ENCODE data around the gene GRK4.
A peak's percentile ranks its signal among the peaks of the same experiment; 100 is the strongest.

The GRK4 gene

DNA sequence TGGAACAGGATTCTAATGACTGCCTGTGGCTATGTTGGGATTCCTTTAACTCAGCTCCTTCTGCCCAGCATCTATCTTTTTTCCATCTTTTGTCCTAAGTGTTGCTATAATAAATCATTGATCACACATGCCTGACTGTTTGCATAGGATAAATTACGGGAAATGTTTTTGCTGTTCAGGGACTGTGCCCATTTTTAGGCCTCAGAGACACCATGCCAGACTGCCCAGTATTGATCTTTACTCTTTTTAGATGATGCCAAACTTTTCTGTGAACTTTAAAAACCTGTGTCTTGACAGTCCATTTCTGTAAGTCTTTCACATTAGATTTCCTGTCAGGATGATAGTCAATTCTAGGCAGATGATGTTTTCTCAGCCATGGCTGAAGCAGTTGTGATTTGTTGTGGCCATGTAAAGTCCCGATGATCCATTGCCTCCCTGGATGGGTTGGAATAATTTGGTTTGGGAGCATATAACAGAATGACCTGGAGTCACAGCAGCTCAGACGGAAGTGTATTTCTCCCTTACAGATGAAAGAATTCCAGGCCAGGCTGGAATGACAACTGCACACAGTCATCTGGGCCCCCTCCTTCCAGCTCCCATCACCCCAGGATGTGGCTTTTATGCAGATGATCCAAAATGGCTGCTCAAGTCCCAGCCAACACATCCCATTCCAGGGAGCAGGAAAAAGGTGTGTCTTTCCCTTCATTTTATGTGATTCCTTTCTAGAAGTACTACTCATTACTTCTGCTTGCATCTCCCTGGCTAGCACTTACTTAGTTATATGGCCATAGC is 107.5 kb downstream of the GRK4 start:
- peak; percentile 20 for DNase-seq (ENCODE audit: low read depth, low spot score)

DNA sequence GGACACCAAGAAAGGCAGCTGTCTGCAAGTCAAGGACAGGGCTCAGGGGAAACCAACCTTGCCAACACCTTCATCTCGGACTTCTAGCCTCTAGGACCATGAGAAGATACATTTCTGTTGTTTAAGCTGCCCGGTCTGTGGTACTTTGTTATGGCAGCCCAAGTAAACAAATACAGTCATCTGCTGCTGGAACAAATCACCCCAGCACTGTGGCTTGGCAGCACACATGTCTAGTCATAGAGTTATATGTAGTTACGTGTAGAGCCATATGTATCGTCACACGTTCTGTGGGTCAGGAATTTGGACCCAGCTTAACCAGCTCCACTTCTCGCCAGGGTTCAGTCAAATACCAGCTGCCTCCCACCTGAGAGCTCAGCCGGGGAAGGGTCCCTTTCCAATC is 108.4 kb downstream of the GRK4 start:
- DNase-seq (ENCODE audit: low read depth, low spot score) = no peak

DNA sequence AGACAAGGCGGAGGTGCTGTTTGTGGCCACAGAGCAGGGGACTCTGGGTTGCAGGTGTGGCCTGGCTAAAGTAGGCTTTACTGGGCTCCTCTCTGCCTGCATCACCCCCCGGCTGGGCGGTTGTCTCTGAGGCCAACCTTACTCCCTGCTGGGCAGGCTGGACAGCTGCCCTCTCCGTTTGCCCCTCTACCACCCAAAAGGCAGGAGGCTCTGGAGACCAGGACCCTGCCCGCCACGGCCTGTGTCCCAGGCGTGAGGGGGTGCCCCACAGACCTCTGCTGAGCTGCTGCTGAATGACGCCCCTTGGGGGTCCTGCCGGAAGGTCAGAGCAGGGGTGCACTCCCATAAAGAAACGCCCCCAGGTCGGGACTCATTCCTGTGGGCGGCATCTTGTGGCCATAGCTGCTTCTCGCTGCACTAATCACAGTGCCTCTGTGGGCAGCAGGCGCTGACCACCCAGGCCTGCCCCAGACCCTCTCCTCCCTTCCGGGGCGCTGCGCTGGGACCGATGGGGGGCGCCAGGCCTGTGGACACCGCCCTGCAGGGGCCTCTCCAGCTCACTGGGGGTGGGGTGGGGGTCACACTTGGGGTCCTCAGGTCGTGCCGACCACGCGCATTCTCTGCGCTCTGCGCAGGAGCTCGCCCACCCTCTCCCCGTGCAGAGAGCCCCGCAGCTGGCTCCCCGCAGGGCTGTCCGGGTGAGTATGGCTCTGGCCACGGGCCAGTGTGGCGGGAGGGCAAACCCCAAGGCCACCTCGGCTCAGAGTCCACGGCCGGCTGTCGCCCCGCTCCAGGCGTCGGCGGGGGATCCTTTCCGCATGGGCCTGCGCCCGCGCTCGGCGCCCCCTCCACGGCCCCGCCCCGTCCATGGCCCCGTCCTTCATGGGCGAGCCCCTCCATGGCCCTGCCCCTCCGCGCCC is 110.0 kb downstream of the GRK4 start:
- peak; percentile 37 for DNase-seq (ENCODE audit: low read depth, low spot score)

DNA sequence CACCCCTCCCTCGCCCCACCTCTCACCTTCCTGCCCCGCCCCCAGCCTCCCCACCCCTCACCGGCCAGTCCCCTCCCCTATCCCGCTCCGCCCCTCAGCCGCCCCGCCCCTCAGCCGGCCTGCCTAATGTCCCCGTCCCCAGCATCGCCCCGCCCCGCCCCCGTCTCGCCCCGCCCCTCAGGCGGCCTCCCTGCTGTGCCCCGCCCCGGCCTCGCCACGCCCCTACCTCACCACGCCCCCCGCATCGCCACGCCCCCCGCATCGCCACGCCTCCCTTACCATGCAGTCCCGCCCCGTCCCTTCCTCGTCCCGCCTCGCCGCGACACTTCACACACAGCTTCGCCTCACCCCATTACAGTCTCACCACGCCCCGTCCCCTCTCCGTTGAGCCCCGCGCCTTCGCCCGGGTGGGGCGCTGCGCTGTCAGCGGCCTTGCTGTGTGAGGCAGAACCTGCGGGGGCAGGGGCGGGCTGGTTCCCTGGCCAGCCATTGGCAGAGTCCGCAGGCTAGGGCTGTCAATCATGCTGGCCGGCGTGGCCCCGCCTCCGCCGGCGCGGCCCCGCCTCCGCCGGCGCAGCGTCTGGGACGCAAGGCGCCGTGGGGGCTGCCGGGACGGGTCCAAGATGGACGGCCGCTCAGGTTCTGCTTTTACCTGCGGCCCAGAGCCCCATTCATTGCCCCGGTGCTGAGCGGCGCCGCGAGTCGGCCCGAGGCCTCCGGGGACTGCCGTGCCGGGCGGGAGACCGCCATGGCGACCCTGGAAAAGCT is 110.9 kb downstream of the GRK4 start, which contains the start of the genes HTT and HTT-AS:
TSS of gene HTT (plus strand) at position 604 of the 768 bp plus-strand sequence. CDS start at position 749, 145 bp downstream.
TSS of gene HTT-AS (minus strand) at position 461 of the 768 bp plus-strand sequence.
- peak; percentile 99 for DNase-seq (ENCODE audit: low read depth, low spot score)

DNA sequence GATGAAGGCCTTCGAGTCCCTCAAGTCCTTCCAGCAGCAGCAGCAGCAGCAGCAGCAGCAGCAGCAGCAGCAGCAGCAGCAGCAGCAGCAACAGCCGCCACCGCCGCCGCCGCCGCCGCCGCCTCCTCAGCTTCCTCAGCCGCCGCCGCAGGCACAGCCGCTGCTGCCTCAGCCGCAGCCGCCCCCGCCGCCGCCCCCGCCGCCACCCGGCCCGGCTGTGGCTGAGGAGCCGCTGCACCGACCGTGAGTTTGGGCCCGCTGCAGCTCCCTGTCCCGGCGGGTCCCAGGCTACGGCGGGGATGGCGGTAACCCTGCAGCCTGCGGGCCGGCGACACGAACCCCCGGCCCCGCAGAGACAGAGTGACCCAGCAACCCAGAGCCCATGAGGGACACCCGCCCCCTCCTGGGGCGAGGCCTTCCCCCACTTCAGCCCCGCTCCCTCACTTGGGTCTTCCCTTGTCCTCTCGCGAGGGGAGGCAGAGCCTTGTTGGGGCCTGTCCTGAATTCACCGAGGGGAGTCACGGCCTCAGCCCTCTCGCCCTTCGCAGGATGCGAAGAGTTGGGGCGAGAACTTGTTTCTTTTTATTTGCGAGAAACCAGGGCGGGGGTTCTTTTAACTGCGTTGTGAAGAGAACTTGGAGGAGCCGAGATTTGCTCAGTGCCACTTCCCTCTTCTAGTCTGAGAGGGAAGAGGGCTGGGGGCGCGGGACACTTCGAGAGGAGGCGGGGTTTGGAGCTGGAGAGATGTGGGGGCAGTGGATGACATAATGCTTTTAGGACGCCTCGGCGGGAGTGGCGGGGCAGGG is 111.7 kb downstream of the GRK4 start:
- DNase-seq (ENCODE audit: low read depth, low spot score) = peak; percentile 83

DNA sequence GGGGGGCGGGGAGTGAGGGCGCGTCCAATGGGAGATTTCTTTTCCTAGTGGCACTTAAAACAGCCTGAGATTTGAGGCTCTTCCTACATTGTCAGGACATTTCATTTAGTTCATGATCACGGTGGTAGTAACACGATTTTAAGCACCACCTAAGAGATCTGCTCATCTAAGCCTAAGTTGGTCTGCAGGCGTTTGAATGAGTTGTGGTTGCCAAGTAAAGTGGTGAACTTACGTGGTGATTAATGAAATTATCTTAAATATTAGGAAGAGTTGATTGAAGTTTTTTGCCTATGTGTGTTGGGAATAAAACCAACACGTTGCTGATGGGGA is 112.2 kb downstream of the GRK4 start:
- DNase-seq (ENCODE audit: low read depth, low spot score) = no peak

DNA sequence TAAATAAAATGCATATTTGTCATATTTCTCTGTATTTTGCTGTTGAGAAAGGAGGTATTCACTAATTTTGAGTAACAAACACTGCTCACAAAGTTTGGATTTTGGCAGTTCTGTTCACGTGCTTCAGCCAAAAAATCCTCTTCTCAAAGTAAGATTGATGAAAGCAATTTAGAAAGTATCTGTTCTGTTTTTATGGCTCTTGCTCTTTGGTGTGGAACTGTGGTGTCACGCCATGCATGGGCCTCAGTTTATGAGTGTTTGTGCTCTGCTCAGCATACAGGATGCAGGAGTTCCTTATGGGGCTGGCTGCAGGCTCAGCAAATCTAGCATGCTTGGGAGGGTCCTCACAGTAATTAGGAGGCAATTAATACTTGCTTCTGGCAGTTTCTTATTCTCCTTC is 114.4 kb downstream of the GRK4 start:
- DNase-seq (ENCODE audit: low read depth, low spot score) = no peak

DNA sequence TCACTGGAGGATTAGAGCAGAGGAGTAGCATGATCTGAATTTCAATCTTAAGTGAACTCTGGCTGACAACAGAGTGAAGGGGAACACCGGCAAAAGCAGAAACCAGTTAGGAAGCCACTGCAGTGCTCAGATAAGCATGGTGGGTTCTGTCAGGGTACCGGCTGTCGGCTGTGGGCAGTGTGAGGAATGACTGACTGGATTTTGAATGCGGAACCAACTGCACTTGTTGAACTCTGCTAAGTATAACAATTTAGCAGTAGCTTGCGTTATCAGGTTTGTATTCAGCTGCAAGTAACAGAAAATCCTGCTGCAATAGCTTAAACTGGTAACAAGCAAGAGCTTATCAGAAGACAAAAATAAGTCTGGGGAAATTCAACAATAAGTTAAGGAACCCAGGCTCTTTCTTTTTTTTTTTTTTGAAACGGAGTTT is 116.3 kb downstream of the GRK4 start:
- DNase-seq (ENCODE audit: low read depth, low spot score) = no peak

DNA sequence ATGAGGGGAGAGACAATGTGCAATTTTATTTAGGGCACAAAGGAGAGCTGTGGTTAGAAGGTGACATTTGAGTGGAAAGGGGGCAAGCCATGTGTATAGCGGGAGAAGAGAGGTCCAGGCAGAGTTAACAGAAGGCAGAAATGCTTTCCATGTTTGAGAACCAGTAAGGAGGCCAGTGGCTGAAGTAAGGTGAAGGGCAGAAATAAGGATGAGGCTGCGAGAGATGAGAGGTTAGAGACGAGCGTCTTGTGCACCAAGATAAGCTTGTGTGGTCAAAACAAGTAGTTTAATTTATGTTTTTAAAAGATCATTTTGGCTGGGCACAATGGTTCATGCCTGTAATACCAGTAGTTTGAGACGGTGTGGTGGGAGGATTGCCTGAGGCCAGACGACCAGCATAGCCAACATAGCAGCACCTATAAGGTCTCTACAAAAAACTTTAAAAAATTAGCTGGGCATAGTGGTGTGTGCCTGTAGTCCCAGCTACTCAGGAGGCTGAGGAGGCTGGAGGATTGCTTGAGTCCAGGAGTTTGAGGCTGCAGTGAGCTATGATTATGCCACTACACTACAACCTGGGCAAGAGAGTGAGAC is 119.6 kb downstream of the GRK4 start:
- DNase-seq (ENCODE audit: low read depth, low spot score) = no peak

DNA sequence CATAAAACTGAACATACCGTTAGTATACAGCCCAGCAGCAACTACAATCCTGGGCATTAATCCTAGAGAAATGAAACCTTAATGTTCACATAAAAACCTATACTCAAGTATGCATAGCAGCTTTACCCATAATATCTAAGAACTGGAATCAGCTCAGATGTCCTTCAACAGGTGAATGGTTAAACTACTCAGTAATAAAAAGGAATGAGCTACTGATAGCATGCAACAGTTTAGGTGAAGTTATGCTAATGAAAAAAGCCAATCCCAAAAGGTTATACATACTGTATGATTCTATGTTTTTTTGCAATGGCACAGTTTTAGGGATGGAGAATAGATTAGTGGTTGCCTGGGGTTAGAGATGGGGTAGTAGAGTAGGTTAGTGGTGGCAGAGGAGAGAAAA is 120.4 kb downstream of the GRK4 start:
- DNase-seq (ENCODE audit: low read depth, low spot score) = no peak

DNA sequence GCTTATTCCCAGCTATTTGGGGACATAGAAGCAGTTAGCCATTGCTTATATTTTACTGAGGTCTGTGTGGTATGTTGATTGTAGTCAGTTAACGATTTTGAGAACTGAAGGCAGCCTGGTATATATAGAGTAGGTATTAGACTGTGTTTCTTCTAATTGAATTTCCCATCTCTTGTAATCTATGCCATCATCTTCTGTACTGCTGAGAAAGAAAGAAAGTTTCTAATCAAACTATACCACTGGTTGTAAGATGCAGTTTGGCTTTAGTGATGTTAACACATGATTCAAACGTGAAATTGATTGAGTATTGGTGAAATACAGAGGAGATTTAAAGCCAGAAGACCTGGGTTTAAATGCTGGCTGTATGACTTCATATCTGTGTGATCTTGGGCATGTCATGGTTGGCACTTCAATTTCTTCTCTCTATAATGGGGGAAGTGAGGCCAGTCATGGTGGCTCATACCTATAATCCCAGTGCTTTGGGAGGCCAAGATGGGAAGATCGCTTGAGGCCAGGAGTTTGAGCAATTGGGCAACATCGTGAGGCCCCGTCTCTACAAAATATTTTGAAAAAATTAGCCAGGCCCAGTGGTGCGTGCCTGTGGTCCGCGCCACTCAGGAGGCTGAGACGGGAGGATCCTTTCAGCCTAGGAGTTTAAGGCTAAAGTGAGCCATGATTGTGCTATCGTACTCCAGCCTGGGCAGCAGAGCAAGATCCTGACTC is 122.7 kb downstream of the GRK4 start:
- no peak for DNase-seq (ENCODE audit: low read depth, low spot score)

DNA sequence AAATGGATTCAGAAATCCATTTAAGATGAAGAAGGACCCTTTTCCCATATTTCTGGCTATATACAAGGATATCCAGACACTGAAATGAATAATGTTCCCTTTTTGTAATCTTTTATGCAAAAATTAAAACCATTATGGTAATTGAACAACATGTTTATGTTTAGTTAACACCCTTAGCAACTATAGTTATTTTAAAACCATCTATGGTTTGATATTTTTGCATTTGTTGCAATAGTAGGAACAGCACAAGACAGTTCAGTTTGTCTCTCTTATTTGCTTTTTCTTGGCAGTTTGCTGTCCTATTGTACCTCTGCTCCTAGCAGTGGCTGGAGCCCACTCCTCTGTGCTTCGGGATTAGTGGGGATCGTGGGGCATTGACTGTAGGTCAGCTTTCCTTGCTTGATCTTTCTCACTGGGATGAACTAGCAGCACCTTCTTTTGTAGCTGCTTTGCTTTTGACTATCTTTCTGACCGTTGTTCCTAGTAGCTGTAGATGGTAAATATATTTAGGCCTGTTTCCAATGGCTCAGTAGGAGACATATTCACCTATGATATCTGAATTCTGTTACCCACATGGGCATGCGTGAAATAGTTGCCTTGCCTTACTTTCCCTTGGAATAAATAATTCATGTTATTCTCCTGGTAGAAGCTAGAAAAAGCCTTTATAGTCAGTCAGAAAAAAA is 123.9 kb downstream of the GRK4 start:
- no peak for DNase-seq (ENCODE audit: low read depth, low spot score)
